ENCODE data around the gene KCNH8.
A peak's percentile ranks its signal among the peaks of the same experiment; 100 is the strongest.
"Not testable (repeated sequence)": the region's sequence is repeated elsewhere in the genome, so short reads cannot be mapped to it uniquely, and the experiment has no call there.

Gene KCNH8

DNA sequence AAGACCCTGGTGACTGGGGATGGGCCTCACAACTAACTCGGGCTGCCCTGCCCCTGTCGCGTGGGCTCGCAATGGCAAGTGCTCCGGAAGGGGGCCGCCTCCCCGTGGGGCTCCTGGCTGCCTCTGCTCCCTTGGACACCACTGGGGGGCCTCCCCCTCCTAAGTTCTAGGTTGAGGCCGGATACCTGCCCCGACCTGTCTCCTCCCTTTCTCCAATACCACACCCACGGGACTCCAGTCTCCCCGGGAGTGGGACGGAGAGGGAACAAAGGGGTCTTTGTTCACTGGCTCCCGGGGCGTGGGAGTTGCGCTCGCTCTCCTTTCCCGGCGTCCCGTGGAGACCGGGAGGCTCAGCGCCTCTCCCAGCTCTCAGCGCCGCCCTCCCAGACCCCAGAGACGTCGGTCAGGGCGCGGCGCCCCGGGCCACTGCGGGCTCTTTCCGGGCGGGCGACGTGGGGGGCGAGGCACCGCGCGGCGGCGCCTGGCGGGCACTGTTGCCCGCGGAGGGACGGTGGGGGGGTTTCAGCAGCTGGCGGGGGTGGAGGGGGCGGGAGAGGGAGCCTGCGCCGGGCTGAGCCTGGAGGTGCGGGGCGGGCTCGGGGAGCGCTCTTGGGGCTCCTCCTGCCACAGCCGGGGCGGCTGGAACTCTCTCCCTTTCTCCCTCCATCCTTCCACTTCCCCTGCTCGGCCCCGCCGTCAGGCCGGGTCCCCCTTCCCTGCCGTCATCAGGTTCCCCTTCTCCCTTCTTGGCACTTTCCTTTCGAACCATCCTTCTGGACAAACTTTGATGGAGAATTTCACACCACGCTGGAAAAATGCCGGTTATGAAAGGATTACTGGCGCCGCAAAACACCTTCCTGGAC, at the start of gene KCNH8:
Gene KCNH8 (plus strand): TSS at position 606 of the 863 bp plus-strand sequence. CDS start 210 bp downstream, at position 816.
- peak; percentile 10 for DNase-seq

DNA sequence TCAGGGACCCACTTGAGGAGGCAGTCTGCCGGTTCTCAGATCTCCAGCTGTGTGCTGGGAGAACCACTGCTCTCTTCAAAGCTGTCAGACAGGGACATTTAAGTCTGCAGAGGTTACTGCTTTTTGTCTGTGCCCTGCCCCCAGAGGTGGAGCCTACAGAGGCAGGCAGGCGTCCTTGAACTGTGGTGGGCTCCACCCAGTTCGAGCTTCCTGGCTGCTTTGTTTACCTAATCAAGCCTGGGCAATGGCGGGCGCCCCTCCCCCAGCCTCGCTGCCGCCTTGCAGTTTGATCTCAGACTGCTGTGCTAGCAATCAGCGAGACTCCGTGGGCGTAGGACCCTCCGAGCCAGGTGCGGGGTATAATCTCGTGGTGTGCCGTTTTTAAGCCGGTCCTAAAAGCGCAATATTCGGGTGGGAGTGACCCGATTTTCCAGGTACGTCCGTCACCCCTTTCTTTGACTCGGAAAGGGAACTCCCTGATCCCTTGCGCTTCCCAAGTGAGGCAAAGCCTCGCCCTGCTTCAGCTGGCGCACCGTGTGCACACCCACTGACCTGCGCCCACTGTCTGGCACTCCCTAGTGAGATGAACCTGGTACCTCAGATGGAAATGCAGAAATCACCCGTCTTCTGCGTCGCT, 45.5 kb upstream of the KCNH8 start:
- not testable (repeated sequence) for DNase-seq

DNA sequence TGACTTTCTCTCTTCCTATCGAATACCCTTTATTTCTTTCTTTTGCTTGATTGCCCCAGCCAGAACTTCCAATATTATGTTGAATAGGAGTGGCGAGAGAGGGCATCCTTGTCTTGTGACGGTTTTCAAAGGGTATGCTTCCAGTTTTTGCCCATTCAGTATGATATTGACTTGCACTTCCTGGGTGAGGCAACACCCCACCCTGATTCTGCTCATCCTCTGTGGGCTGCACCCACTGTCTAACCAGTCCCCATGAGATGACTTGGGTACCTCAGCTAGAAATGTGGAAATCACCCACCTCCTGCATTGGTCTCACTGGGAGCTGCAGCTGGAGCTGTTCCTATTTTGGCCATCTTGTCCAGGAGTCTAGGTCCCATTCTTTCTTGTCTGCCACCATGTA, 44.8 kb upstream of the KCNH8 start:
- no peak for DNase-seq

DNA sequence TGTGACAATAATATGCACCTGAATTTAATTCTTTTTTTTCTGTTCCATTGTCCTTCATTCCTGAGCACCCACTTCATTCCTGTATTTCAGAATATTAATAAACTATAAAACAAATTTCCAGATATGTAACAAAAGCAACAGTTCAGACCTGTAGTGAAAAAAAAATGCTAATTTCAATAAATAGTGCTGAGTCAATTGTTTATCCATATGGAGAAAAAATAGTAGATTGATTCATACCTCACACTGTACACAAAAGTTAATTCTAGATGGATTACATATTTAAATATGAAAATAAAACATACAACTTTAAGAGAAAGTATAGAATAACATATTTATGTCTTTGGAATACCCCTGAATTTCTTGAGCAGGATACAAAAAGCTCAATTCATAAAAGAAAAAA, 43.9 kb upstream of the KCNH8 start:
- DNase-seq, result no peak

DNA sequence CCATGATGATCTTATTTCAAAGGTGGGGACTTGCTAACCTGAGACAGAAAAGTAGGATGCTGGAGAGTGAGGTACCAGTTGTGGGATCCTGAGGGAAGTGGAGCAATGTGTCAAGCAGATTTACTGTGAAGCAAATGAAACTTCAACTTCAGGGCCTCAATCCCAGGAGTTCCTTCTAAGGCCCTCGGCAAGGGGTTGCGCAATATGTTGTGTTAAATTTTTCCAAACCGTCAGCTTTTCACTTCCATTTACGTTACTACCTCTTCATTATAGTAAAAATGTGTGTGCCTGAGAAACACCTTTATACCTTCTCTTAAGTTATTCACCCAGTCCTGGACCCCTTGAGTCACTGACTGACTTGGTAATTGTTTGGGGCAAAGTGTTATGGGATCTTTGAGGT, 42.5 kb upstream of the KCNH8 start:
- DNase-seq, result no peak

DNA sequence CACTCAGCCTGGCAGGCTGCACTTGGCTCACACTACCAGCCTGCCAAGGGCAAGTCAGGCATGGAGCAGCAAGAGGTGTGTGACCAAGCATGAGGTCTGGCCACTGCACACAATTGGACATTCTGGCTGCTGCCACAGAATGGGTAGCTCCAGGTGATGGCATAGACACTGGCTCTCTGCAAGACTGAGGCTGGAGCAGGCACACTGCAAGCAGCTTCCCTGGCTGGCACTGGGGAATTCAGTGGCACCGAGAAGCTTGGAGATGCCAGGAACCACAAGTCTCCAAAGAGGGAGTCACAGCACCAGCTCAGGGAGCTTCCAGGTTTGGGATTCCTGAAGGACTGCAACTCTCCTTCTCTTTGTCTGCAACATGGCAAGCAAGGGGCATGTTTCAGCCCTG, 42.0 kb upstream of the KCNH8 start:
- DNase-seq, result no peak

DNA sequence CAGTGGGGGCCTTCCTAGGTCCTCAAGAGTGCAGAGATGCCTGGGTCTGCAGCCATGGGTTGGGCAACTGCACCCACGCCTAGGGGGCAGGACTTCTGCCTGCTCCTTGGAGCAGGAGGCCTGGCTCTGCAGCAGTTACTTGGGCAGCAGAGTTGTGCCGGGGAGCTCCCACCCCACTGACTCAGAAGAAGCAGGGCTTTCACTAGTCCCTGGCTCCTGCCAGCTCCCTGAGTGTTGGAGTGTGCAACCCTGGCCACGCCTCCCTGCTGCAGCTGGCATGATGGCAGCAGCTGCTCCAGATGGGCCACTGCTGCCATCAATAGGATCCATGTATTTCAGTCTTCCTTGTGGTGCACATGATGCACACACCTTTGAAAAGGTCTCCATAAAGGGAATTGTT, 40.6 kb upstream of the KCNH8 start:
- no peak for DNase-seq

DNA sequence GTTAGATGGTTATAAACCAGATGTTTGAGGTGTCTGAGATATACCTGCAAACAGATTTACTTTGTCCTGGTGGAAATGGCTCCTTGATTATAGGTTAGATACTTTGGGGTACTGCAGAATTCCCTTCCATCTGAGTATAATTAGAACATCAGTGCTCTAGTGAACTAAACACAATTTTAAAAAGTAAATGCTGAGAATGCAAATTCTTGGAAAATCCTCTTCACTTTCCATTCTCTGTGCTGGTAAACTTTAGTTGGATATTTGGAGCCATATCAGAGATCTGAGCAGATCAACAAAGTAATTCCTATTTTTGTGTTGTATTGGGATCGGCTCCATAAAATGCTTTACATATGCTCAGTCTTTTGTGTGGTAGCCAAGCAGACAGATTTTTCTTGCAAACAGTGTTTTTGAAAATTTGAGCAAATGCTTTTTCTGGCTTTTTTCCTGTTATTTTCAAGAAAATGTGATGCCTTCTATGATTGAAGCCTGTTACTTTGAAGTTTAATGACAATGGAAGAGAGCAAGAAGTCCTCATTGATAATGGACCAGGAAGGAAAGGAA, 37.9 kb upstream of the KCNH8 start:
- DNase-seq, result no peak

DNA sequence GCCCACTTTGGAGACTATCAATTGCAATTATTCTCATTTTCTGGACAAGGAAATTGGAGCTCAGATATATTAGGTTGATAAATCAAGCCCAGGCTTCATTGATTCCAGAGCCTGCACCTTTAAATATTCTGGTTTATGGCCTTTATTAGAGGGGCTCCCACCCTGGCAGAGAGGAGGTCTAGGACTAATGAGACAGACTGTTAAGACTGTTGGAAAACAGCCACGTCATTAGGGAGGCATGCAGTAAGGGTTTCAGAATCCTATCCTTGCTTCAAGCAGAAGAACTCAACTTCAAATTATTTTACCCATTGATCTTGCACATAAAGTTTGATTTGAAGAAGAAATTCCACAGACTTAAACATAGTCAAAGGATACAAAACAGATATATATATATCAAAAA, 33.8 kb upstream of the KCNH8 start:
- no peak for DNase-seq

DNA sequence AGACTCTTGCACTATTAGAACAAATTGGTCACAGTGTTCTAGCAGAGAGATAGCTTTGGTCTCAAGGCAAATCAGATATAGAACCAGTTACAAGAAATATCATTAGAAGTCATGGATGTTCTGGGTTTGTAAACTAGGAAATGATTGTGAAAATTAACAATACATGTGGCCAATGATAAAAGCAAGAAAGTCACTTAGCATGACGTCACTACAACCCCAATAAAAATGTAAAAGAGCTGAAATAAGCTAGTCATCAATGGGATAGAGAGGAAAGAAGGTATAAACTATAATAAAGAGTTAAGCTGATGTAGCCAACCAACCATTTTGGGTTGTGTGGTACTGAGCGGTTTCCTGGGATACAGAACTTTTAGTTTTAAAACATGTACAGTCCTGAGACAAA, 32.1 kb upstream of the KCNH8 start:
- DNase-seq, result no peak

DNA sequence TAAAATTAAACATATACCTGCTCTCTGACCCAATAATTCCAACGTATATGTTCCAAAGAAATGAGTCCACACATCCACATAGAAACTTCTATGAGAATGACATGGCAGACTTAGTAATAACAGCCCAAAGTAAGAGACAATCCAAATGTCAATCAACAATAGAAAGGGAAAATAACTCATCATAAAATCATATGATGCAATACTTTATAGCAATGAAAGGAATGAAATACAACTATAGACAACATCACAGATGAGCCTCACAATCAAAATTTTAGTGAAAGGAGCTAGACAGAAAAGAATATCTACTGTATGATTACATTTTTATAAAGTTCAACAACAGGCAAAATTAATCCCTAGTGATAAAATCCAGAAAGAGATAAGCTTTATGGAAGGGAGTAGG, 23.6 kb upstream of the KCNH8 start:
- no peak for DNase-seq

DNA sequence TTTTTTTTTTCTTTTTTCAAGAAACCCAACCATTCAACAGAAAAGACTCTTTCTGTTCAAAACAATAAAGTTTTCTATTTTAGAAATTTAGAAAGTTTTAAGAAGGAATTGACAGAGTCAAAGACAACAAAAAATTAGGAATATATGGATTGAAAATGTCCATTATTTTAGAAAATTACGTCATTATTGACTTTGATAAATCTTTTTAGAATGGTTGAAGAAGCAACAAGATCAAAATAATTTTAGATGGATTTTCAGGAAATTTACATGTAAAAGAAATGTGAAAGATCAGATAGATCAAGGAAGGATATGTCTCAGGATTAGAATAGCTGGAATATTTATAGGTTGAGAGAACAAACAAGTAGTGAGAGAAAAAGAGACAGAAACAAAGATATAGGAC, 8.4 kb upstream of the KCNH8 start:
- no peak for DNase-seq

DNA sequence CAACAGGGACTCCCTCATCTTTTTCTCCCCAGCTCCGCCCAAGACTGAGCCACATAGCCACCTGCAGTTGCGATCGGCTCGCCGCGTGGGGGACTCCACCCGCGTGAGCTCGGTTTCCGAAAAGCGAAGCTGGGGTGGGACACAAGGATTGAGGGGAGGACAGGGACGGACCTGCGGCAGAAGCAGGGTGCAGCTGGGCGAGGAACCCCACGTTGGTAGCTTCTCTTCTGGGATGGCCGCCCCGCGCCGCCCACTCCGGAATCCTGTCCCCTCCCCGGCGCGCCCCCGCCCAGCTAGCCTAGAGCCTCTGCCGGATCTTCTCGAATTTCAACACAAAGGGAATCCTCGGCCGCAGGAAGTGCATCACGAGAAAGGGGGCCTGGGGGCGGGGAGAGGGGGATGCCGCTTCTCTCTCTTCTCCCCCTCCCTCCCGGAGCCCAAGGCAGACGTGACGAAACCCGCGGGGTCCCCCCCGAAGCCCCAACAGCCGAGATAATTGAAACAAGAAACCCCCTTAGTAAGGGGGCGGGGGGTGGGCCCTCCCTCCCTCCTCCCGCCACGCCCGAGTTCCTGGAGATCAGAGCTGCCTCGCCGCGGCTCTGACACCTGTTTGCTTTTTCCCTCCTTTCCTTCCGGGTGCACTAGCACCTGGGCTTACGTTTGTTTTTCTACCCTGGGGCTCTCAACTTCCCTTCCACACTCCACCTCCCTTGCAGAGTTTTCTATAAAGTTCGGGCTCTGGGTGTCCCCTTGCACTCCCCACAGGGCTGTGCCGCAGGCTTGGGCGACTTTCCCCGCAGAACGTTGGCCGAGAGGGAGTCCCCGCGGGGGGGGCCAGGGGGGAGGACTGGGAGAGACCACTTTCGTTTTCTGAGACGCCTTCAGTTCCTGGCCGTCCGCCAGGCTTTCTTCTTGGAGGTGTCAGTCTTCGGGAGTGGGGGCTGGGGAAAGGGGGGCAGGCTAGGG, 1.3 kb upstream of the KCNH8 start:
- DNase-seq, result peak; percentile 83

DNA sequence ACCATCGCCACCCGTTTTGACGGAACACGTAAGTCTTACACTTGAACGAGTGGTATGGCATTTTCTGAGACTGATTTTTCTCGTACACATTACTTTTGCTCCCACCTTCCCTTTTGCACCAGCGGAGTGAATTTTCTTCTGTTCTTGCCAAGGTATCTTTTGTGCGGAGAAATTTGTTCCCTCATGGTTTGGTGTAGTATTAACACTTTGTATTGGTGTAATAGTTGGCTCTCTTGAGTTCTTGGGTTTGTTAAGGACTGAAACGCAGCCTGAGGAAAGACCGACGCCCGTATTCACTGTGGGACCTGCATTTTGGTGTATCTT, 420 bp downstream of the KCNH8 start:
- no peak for DNase-seq

DNA sequence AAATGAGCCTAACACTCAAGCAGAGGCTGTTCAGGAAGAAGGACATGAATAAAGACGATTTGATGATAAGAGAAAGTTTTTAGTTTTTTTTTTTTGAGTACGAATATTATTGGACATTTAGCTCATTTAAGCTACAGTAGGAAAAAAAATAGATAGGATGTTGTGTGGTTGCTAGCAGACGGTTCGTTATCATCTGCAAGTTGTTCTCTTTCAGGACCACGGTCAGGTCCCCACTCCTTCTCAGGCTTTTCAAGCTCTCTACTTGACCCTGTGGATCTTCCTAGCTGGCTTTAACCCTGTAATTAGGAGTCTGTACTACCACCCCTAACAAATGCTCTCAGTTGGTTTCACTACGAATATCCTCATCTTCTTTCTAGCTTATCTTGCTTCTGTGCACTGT, 1.1 kb downstream of the KCNH8 start:
- DNase-seq, result no peak

DNA sequence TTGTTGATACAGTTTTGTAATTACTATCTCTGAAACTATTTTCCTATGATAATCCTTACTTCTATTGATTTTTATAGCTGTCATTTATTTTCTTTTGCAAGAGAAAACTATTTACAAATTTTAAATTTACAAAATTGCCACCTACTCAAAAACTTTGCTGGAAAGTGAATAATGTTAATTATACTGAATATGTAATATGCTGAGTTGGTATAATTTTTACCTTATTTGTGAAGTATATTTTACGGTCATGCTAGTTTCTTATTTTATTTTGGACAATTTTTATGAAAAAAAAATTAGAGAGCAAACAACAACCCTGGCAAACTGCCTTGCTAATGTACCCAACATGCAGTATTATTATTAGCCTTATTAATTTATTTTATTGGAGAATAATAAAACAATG, 2.9 kb downstream of the KCNH8 start:
- no peak for DNase-seq

DNA sequence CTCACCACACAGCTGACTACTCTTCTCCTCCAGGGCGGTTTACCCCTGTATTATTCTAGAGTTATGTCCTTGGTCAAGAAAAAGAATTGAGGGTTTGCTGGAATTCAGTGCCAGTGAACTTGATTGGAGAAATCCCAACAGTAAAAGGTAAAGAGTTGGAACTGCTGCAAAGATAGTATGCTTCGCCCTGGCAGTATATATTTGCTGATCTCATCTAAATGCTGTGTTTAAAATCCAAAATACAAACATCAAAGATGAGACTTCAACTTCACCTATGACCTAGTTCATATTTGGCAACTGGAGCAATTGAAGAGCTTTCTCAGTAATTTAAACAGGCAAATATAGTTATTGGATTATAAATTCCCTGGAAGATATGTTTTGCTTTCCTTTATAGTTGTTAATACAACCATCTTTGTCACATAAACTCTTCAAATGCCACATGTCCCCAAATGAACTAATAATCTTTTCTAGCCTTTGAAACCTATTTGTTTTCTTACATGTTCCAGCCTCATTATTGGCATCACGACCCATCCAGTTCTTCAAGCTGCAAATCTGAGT, 6.5 kb downstream of the KCNH8 start:
- DNase-seq, result no peak

DNA sequence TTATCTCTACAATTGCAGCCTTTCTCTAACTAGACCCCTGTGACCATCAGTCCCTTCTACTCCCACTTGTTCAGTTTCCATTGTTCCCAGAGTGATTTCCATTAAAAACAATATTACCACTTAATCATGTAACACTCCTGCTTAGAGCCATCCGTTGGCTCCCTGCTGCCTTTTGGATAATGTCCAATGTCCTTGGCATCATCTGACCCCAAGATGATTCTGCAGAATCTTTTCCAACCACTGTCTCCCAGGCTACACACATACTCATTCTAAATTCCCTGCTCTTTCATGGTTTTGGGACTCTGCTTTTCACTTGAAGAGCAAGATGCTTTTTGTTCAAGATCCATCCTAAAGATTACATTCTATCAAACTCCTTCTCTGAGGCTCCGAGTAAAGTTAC, 7.1 kb downstream of the KCNH8 start:
- DNase-seq, result no peak

DNA sequence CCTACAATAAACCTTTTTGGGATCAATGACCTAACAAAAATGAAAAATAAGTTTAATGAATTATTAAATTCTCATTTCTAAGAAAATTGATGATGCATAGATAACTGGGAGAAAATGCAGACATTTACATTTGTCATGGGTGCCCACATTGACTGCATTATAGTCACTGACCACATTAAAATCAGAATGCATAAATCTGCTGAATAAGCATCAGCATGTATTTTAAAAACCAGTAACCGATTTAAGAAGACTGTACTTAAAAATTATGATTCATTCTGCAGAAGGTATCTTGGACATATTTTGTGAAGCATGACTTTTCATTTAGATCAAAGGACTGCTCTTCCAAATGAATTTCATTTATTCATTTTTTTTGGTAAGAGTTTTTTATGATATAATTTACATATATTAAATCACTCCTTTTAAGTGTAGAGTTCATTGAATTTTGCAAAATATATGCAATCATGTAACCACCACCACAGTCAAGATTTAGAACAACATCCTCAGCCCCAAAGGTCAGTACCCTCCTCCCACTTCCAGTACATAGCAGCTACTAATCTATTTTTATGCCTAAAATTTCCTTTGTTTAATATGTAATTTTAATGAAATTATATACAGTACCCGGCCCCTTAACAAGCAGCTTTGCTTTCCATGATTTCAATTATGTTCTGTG, 11.8 kb downstream of the KCNH8 start:
- no peak for DNase-seq

DNA sequence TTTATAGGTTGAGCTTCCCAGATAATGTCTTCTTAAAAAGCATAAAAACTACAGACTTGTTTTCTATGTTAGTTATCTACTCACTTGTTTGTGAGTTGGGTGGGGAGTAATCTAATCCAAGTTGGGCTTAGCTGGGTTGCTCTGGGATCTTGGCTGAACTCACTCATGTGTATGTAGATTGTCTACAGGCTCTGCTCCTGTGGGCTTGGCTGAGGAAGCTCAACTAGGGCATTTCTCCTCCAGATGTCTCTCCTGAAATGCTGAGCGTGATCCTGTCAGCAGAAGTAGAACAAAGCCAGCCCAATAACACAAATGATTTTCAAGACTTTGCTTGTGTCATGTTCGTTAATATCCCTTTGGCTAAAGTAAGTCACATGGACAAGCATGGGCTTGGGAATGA, 17.3 kb downstream of the KCNH8 start:
- no peak for DNase-seq

DNA sequence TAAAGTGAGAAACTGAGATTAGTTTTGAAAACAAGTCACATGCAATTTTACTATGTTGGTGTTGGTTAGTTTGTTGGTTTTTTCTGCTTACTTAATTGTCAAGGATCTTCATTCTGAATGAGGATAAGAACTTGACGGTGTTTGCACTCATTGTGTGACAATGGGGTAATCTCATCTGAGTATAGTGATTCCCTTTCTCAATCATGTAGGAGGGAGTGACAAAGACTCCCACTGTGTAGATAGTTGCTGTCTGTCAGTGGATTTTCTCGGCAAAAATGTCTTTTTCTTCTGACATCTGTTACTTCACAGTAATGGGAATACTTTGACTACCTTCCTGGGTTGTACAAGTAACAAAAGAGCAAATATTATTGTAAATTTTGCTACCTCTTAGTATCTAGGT, 23.5 kb downstream of the KCNH8 start:
- no peak for DNase-seq

DNA sequence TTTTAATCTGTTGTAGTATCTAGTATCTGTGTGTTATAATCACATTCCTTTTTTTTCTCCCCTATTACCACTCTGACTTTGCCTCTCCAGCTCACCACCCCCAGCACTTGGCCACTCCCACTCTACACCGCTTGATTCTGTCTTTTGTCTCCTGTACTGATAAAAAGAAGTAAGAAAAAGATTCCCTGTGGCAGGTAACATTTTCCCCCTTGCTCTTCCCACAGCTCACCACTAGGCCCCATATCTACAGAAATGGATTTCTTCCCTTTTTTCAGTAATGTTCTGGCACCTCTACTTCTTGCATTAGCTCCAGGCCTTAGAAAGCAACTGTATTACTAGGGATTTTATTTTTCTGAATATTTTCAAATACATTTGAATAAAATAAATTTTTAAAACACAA, 25.6 kb downstream of the KCNH8 start:
- DNase-seq, result no peak

Measured in NCI-H510A (cell line).